Colonic mucosa (tissue), 4 donors: ENCODE results near the gene MRPL37. TPM values are rescaled to one million over a fixed set of nuclear protein-coding genes. Genes with fewer than 3 reads are reported as not detected.

Source experiments
- DNase-seq: peaks from one replicate; pipeline ENCODE4 v3.0.0-alpha.2; 2020
- H3K27ac ChIP-seq: fragments of 200-600 bp; one replicate; pipeline ENCODE4 v1.8.0; 2021
- H3K27me3 ChIP-seq: fragments of 200-600 bp; one replicate; pipeline ENCODE4 v1.8.0; 2021
- H3K36me3 ChIP-seq: fragments of 200-600 bp; one replicate; pipeline ENCODE4 v1.8.0; 2021
- H3K4me1 ChIP-seq: fragments of 200-600 bp; one replicate; pipeline ENCODE4 v1.8.0; 2021; ENCODE audit warnings: mild to moderate bottlenecking
- H3K4me3 ChIP-seq: fragments of 200-600 bp; one replicate; pipeline ENCODE4 v1.8.0; 2021
- H3K9ac ChIP-seq, 2 donors: one replicate each; pipeline ENCODE4 v1.7.0; 2013; ENCODE audit warnings: control low read depth in 2 of 2, low read depth in 2 of 2, low read length in 2 of 2
- H3K9me3 ChIP-seq: fragments of 200-600 bp; one replicate; pipeline ENCODE4 v1.8.0; 2021
- CTCF ChIP-seq: fragments of 200-600 bp; IDR thresholded peaks from one replicate; pipeline ENCODE4 v1.8.0; 2022; ENCODE audit warnings: antibody characterized with exemption, mild to moderate bottlenecking
- intact Hi-C: fragments of 100-400 bp; cut with DNase I; formaldehyde crosslinking; loops from one replicate; pipeline ENCODE4 v1.14.1; 2022
- total RNA-seq, 2 donors: library from RNA; stranded (reverse); fragmentation: NEBNext Ultra II Directional in 1 of 2; extraction: Animal tissue kit (Norgen Biotek cat#: 25700) in 1 of 2; gene quantifications; one replicate each; pipeline ENCODE4 v1.2.1, GENCODE V29; 2021
- donor health status: healthy.
- donor health status: DM: no; HTN: no; CAD: no.
- donor health status: DM: no; HTN: no; CAD: no.

The MRPL37 gene
- total RNA-seq, 2 donors from 2014 or later: 76.7 to 157 TPM

GRCh38 chr1:54254055-54254454 lies 54.1 kb downstream of the MRPL37 start:
- no peaks in the 10 kb centered on the region for H3K36me3 ChIP-seq
- peak; percentile 45 for DNase-seq
- no peaks in the 10 kb centered on the region for H3K9me3 ChIP-seq
- H3K4me1 ChIP-seq: no peaks in the 10 kb centered on the region
- no peak overlapping the region for H3K9ac ChIP-seq
- intact Hi-C loops: no loop called here
- H3K27me3 ChIP-seq: no peaks in the 10 kb centered on the region
- H3K4me3 ChIP-seq: no peak overlapping the region
- no peak for TF ChIP-seq CTCF
- H3K27ac ChIP-seq: no peak overlapping the region

- H3K27me3 ChIP-seq: no peaks in the 10 kb centered on the region
- no peak for TF ChIP-seq CTCF
- no peaks in the 10 kb centered on the region for H3K9me3 ChIP-seq
- no peak overlapping the region for H3K27ac ChIP-seq
- intact Hi-C loops: no loop called here
- H3K36me3 ChIP-seq: no peaks in the 10 kb centered on the region
- H3K4me3 ChIP-seq: no peak overlapping the region
- no peaks in the 10 kb centered on the region for H3K4me1 ChIP-seq
- H3K9ac ChIP-seq: no peak overlapping the region
- no peak for DNase-seq
These were observed 55.2 kb downstream of the MRPL37 start for GRCh38 chr1:54255026-54255702.

GRCh38 chr1:54256522-54257345 lies 56.8 kb downstream of the MRPL37 start:
- no peaks in the 10 kb centered on the region for H3K4me1 ChIP-seq

GRCh38 chr1:54257346-54257620 lies 57.3 kb downstream of the MRPL37 start:
- no peak overlapping the region for H3K4me3 ChIP-seq
- TF ChIP-seq CTCF: no peak
- intact Hi-C loops: no loop called here
- no peaks in the 10 kb centered on the region for H3K9me3 ChIP-seq
- no peaks in the 10 kb centered on the region for H3K36me3 ChIP-seq
- no peak overlapping the region for H3K27ac ChIP-seq
- peak overlapping the region in 1 of 2 donors; percentile 9 for H3K9ac ChIP-seq
- no peaks in the 10 kb centered on the region for H3K27me3 ChIP-seq
- DNase-seq: no peak
- no peaks in the 10 kb centered on the region for H3K4me1 ChIP-seq

More at GRCh38 chr1:54256522-54257345, 56.8 kb downstream of the MRPL37 start:
- intact Hi-C loops: no loop called here
- no peaks in the 10 kb centered on the region for H3K9me3 ChIP-seq
- H3K36me3 ChIP-seq: no peaks in the 10 kb centered on the region
- DNase-seq: no peak
- TF ChIP-seq CTCF: no peak
- peak overlapping the region in 1 of 2 donors; percentile 9 for H3K9ac ChIP-seq
- no peak overlapping the region for H3K4me3 ChIP-seq
- no peak overlapping the region for H3K27ac ChIP-seq
- H3K27me3 ChIP-seq: no peaks in the 10 kb centered on the region

- no peaks in the 10 kb centered on the region for H3K9me3 ChIP-seq
- no peaks in the 10 kb centered on the region for H3K27me3 ChIP-seq
- TF ChIP-seq CTCF: no peak
- H3K9ac ChIP-seq: no peak overlapping the region
- intact Hi-C loops: no loop called here
- H3K27ac ChIP-seq: no peak overlapping the region
- no peak overlapping the region for H3K4me3 ChIP-seq
- H3K36me3 ChIP-seq: no peaks in the 10 kb centered on the region
- DNase-seq: no peak
- no peaks in the 10 kb centered on the region for H3K4me1 ChIP-seq
These were observed 57.9 kb downstream of the MRPL37 start for GRCh38 chr1:54257876-54258275.
